GM18861 (cell line): ENCODE data around the gene DMRTC2.

Experiments used
- ATAC-seq: cut with Tn5 transposase; IDR thresholded peaks from one replicate; pipeline ENCODE4 v1.9.1; 2021; ENCODE audit not compliant: unreplicated experiment

DMRTC2 gene

GRCh38 chr19:41887711-41888382 lies 43.0 kb downstream of the DMRTC2 start:
- no peak for ATAC-seq

GRCh38 chr19:41888926-41889325 lies 44.1 kb downstream of the DMRTC2 start:
- ATAC-seq = no peak

GRCh38 chr19:41889896-41890295 lies 45.1 kb downstream of the DMRTC2 start:
- no peak for ATAC-seq

- ATAC-seq = no peak
Observed at GRCh38 chr19:41890936-41891335, 46.1 kb downstream of the DMRTC2 start.

- ATAC-seq = no peak
Observed at GRCh38 chr19:41892173-41892902, 47.5 kb downstream of the DMRTC2 start.

GRCh38 chr19:41893899-41894298 lies 49.1 kb downstream of the DMRTC2 start:
- no peak for ATAC-seq

GRCh38 chr19:41894350-41894749 lies 49.5 kb downstream of the DMRTC2 start:
- ATAC-seq = no peak

- ATAC-seq = no peak
Observed at GRCh38 chr19:41895745-41896580, 51.1 kb downstream of the DMRTC2 start.

- ATAC-seq = no peak
Observed at GRCh38 chr19:41896581-41896942, 51.7 kb downstream of the DMRTC2 start.

GRCh38 chr19:41897181-41897580 lies 52.3 kb downstream of the DMRTC2 start:
- no peak for ATAC-seq

GRCh38 chr19:41897820-41898219 lies 53.0 kb downstream of the DMRTC2 start:
- no peak for ATAC-seq

GRCh38 chr19:41898235-41898634 lies 53.4 kb downstream of the DMRTC2 start:
- ATAC-seq = no peak
